ENCODE measurements around the gene CD27.
"Not testable (repeated sequence)": the region's sequence is repeated elsewhere in the genome, so short reads cannot be mapped to it uniquely, and the experiment has no call there.

The CD27 gene

GRCh38 chr12:6444704-6445688, at the start of gene CD27:
CD27 (plus strand) TSS chr12:6444955; CDS start chr12:6445096, 141 bp downstream.
- no peak for DNase-seq

- DNase-seq: no peak
Observed at GRCh38 chr12:6396031-6396430, 48.7 kb upstream of the CD27 start.

GRCh38 chr12:6399884-6400644, 44.7 kb upstream of the CD27 start:
- no peak for DNase-seq

DNA sequence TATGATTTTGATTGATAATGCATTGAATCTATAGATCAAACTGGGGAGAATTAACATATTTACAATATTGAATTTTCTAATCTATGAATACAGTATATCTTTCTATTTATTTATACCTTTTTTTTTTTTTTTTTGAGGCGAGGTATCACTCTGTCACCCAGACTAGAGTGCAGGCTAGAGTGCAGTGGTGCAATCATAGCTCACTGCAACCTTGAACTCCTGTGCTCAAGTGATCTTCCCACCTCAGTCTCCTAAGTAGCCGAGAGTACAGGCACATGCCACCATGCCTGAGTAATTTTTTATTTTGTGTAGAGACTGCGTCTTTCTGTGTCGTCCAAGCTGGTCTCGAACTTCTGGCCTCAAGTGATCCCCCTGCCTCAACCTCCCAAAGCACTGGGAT, 40.4 kb upstream of the CD27 start:
- DNase-seq: no peak

DNA sequence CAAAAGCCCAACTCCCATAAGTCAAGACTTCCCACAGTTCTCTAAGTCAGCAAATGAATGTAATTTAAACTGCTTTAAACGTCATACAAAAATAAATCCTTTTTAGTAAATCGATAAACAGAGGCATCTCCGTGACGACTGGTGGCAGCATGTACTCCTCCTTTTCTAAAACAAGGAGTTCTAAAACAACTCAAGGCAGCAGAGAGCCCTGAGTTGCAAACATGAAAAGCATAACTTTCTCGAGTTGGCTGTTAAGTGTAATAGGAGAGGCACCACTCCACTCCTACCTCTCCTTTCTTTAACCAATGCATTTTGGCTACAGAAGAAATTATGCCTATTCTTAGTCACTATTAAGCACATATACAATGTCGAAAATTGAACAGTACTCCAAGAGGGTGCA, 38.8 kb upstream of the CD27 start:
- no peak for DNase-seq

- DNase-seq: no peak
Observed at GRCh38 chr12:6407236-6407954, 37.4 kb upstream of the CD27 start.

- no peak for DNase-seq
Observed at GRCh38 chr12:6416596-6416995, 28.2 kb upstream of the CD27 start.

- DNase-seq: no peak
Observed at GRCh38 chr12:6418796-6419195, 26.0 kb upstream of the CD27 start.

DNA sequence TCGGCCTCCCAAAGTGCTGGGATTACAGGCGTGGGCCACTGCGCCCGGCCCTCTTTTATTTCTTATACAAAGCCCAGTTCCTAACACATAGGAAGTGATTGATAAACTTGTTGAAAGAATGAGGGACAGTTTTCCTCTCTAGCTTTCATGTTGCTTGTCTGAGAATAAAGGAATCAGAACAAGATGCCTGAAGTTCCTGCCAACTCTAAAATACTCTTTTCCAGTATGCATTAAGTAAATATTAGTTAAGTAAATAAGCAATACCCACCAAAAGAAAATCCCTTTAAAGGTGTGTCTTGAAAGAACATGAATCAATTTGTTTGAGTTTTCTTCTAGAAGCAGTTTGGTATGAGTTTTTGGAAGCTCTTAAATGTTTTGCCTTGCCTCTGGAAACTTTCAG, 24.4 kb upstream of the CD27 start:
- no peak for DNase-seq

GRCh38 chr12:6423267-6424007, 21.3 kb upstream of the CD27 start:
- DNase-seq: peak; percentile 84

- no peak for DNase-seq
Observed at GRCh38 chr12:6424008-6424347, 20.8 kb upstream of the CD27 start.

GRCh38 chr12:6424866-6425265, 19.9 kb upstream of the CD27 start:
- no peak for DNase-seq

- DNase-seq: no peak
Observed at GRCh38 chr12:6425590-6426531, 18.9 kb upstream of the CD27 start.

DNA sequence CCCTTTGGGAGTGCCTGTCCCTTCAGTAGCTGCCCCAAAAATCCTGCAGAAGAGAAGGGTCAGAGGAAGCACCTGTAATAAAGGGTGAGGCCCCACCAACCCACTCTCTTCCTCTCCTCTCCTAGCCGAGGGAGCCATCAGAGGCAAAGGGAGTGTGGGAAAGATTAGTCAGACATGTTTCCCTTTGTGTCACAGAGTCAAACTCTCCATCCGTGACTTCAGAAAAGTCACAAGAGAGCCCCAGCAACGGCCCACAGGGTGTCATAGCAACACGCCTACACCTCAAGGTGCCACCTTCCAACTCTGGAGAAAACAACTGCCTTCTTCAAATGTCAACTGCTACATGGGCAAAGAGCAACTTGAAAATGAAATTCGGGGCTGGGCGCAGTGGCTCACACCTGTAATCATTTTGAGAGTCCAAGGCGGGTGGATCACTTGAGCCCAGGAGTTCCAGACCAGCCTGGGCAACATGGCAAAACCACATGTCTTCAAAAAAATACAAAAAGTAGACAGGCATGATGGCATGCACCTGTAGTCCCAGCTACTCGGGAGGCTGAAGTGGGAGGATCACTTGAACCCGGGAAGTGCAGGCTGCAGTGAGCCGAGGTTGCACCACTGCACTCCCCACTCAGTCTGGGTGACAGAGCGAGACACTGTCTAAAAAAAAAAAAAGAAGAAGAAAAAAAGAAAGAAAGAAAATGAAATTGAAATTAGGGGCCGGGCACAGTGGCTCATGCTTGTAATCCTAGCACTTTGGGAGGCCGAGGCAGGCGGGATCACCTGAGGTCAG, 17.7 kb upstream of the CD27 start:
- DNase-seq: no peak

GRCh38 chr12:6427796-6428195, 17.0 kb upstream of the CD27 start:
- not testable (repeated sequence) for DNase-seq

DNA sequence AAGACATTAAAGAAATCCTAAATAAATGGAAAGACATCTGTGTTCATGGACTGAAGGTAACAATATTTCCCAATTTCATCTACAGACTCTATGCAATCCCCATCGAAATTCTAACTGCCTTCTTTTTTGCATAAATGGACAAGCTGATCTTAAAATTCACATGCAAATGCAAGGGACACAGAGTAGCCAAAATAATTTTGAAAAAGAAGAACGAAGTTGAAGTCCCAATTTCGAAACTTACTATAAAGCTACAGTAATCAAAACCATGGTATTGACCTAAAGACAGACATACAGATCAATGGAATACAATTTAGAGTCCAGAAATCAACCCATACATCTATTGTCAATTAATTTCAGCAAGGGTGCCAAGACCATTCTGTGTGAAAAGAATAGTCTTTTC, 16.4 kb upstream of the CD27 start:
- no peak for DNase-seq

DNA sequence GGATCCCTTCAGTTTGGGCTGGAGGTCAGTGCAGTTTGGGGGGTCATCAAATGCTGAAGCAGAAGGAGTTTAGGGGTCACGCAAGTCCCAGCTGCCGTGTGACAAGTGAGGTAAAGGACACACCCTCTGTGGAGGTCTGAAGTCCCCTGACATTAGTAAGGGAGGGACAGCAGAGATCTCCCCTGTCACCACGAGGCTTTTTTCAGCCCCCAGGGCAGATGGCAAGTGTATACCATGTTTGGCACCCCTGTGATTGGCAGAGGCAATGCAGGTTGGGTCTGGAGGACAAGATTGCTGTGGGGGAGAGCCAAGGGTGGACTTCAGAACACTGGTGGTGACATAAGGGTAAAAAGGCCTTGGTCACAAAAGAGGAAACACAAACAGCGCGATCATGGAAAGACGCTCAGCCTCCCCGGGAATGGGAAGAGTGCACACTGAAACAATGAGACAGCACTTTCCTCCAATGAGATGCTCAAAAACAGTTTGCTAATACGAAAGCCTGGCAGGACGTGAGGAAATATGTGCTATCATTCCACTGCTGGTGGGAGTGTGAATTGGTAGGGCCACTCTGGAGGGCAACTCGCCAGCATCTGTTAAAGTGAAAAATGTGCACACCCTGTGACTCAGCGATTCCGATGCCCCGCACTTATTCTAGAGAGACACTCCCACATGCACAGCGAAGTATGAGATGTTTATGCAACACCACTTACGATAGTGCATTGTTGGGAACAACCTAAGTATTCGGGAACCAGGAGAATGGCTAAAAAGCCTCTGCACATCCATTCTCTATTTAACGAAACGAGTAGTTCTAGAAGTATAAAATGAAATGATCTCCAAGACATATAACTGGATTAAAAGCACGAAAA, 14.4 kb upstream of the CD27 start:
- no peak for DNase-seq

- DNase-seq: no peak
Observed at GRCh38 chr12:6432991-6433390, 11.8 kb upstream of the CD27 start.
